ENCODE results near the gene ZNF688. TPM values are rescaled to one million over a fixed set of nuclear protein-coding genes. Genes with fewer than 3 reads are reported as not detected.

Gene ZNF688
- total and polyA plus RNA-seq, 9 of the 15 experiments (the other 6 are each of a cell fraction or from before 2014, with no cell fraction given), result 0.48 to 12.9 (median 4.5) TPM

- TF ChIP-seq GATAD2A (IDR thresholded peaks at IDR 0.05), result no peak
- peak; percentile 91 for TF ChIP-seq HCFC1 (IDR thresholded peaks at IDR 0.05; ENCODE audit: low read depth, low read length)
- TF ChIP-seq LEF1 (IDR thresholded peaks at IDR 0.05), result no peak
- 0 out of 4 replicates have a peak, but pooled peaks of 1 of the 2 experiments have one; percentile 68 for TF ChIP-seq FOXA3 (CRISPR knock-in tag; conservative IDR thresholded peaks at IDR 0.05 in 1 of 2, IDR thresholded peaks at IDR 0.05 in 1 of 2)
- TF ChIP-seq MBD2 (IDR thresholded peaks at IDR 0.05; ENCODE audit: borderline replicate concordance, low read depth), result peak; percentile 78
- TF ChIP-seq CTCFL (IDR thresholded peaks at IDR 0.05; ENCODE audit: borderline replicate concordance, insufficient read depth, low read depth, low read length, poor library complexity, severe bottlenecking), result peak; percentile 36
- TF ChIP-seq NFATC3 (IDR thresholded peaks at IDR 0.05), result no peak
- TF ChIP-seq YBX1 (IDR thresholded peaks at IDR 0.05), result no peak
- no peak for TF ChIP-seq ZNF324 (CRISPR knock-in tag; IDR thresholded peaks at IDR 0.05)
- TF ChIP-seq HIVEP1 (CRISPR knock-in tag; IDR thresholded peaks at IDR 0.05), result no peak
- TF ChIP-seq ZSCAN29 (IDR thresholded peaks at IDR 0.05), result no peak
- TF ChIP-seq MTA3 (IDR thresholded peaks at IDR 0.05; ENCODE audit: borderline replicate concordance), result 0 out of 2 replicates have a peak, but pooled peaks have one; percentile 20
- no peak for TF ChIP-seq ZNF79 (CRISPR knock-in tag; IDR thresholded peaks at IDR 0.05; ENCODE audit: low read depth)
- no peak for TF ChIP-seq MCM3 (IDR thresholded peaks at IDR 0.05)
- TF ChIP-seq NFIC (IDR thresholded peaks at IDR 0.05), result peak; percentile 35; the same call in 1 of the 2 replicates
- peak; percentile 74; the same call in 1 of the 2 replicates for TF ChIP-seq L3MBTL2 (IDR thresholded peaks at IDR 0.05)
- TF ChIP-seq SPI1 (IDR thresholded peaks at IDR 0.05; ENCODE audit: borderline replicate concordance, low read depth, low read length), result 0 out of 2 replicates have a peak, but pooled peaks have one; percentile 29
- peak; percentile 98 for TF ChIP-seq ZFX (CRISPR knock-in tag; IDR thresholded peaks at IDR 0.05)
- peak; percentile 81; the same call in 1 of the 2 replicates for TF ChIP-seq ZBTB33 (CRISPR knock-in tag; IDR thresholded peaks at IDR 0.05)
- no peak for TF ChIP-seq CBFA2T2 (conservative IDR thresholded peaks at IDR 0.05)
- peak; percentile 42 for TF ChIP-seq KDM5B (IDR thresholded peaks at IDR 0.05; ENCODE audit: insufficient replicate concordance, low read depth, low read length)
- TF ChIP-seq BRF2 (IDR thresholded peaks at IDR 0.05; ENCODE audit: borderline replicate concordance, insufficient read depth, insufficient read length), result no peak
- TF ChIP-seq ZBTB7A (IDR thresholded peaks at IDR 0.05; ENCODE audit: borderline replicate concordance, control insufficient read depth, low read depth, low read length), result peak; percentile 64
- no peak for TF ChIP-seq FOXK2 (conservative IDR thresholded peaks at IDR 0.05 in 1 of 2, IDR thresholded peaks at IDR 0.05 in 1 of 2; ENCODE audit: low read depth in 2 of 2)
- no peak for TF ChIP-seq SMAD4 (CRISPR knock-in tag; conservative IDR thresholded peaks at IDR 0.05)
Measured at GRCh38 chr16:30534368-30535105, 37.0 kb downstream of the ZNF688 start, which contains the start of gene ZNF747 (continued).
